ENCODE measurements around the gene FFAR3. TPM values are rescaled to one million over a fixed set of nuclear protein-coding genes. Genes with fewer than 3 reads are reported as not detected.

FFAR3 gene
- total and polyA plus RNA-seq, 2 of the 13 experiments (the other 11 are each of a cell fraction or from before 2014, with no cell fraction given) = not detected

DNA sequence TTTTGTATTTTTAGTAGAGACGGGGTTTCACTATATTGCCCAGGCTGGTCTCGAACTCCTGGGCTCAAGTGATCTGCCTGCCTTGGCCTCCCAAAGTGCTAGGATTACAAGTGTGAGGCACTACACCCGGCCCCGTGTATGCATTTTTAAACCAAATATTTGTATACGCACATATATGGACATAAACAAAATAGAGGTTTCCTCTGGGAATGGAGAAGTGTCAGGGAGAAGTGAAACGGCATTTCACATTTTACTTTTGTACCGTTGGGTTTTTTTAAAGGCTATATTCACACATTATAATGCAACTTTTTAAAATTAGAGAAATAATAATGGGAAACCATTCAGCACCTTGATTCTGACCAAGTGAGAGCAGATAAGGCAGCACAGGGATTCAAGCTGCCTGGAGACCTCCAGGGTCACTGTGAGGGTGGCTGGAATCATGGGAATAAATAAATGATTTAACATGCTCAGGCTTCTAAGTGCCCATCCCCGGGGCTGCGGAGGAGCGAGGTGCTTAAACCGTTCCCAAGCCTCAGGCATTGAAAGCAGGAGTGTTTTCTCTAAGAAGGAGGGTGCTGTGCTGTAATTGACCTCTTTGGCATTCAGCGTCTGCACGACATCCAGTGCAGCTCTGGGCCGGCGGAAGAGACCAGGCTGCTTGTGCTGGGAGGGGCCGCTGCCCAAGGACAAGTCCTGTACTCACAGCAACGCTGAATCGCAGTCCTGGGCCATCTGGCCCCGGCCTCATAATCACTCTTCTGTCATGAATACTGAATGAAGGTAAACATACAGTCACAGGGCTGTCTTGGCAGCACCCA lies 37.3 kb downstream of the FFAR3 start (continued):
- TF ChIP-seq MEIS2 (CRISPR knock-in tag; IDR thresholded peaks at IDR 0.05) = peak; percentile 55; the same call in 1 of the 2 replicates
- TF ChIP-seq ZNF530 (CRISPR knock-in tag; IDR thresholded peaks at IDR 0.05; ENCODE audit: low read depth) = no peak
- TF ChIP-seq ATF7-NPFF (CRISPR knock-in tag; IDR thresholded peaks at IDR 0.05; ENCODE audit: low read depth) = no peak
- TF ChIP-seq MZF1 (CRISPR knock-in tag; IDR thresholded peaks at IDR 0.05; ENCODE audit: borderline replicate concordance) = no peak
- no peak for TF ChIP-seq MTA3 (CRISPR knock-in tag; IDR thresholded peaks at IDR 0.05)
- TF ChIP-seq SMARCE1 (IDR thresholded peaks at IDR 0.05; ENCODE audit: borderline replicate concordance) = no peak
- TF ChIP-seq, protein P1, sequence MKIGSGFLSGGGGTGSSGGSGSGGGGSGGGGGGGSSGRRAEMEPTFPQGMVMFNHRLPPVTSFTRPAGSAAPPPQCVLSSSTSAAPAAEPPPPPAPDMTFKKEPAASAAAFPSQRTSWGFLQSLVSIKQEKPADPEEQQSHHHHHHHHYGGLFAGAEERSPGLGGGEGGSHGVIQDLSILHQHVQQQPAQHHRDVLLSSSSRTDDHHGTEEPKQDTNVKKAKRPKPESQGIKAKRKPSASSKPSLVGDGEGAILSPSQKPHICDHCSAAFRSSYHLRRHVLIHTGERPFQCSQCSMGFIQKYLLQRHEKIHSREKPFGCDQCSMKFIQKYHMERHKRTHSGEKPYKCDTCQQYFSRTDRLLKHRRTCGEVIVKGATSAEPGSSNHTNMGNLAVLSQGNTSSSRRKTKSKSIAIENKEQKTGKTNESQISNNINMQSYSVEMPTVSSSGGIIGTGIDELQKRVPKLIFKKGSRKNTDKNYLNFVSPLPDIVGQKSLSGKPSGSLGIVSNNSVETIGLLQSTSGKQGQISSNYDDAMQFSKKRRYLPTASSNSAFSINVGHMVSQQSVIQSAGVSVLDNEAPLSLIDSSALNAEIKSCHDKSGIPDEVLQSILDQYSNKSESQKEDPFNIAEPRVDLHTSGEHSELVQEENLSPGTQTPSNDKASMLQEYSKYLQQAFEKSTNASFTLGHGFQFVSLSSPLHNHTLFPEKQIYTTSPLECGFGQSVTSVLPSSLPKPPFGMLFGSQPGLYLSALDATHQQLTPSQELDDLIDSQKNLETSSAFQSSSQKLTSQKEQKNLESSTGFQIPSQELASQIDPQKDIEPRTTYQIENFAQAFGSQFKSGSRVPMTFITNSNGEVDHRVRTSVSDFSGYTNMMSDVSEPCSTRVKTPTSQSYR (CRISPR knock-in tag; IDR thresholded peaks at IDR 0.05; ENCODE audit: borderline replicate concordance) = no peak
- no peak for TF ChIP-seq HNRNPUL1 (IDR thresholded peaks at IDR 0.05; ENCODE audit: low read depth, low read length)
- TF ChIP-seq ZNF839 (CRISPR knock-in tag; IDR thresholded peaks at IDR 0.05; ENCODE audit: borderline replicate concordance) = no peak
- no peak for TF ChIP-seq BRD4 (CRISPR knock-in tag; IDR thresholded peaks at IDR 0.05)
- TF ChIP-seq CREB1 (IDR thresholded peaks at IDR 0.05) = no peak
- no peak for TF ChIP-seq CREB1 (CRISPR knock-in tag; IDR thresholded peaks at IDR 0.05)
- no peak; the same call in 1 of the 2 replicates for TF ChIP-seq ZFX (CRISPR knock-in tag; IDR thresholded peaks at IDR 0.05; ENCODE audit: low read depth)
- TF ChIP-seq ZFP82 (CRISPR knock-in tag; IDR thresholded peaks at IDR 0.05; ENCODE audit: borderline replicate concordance) = no peak
- TF ChIP-seq, protein P2, sequence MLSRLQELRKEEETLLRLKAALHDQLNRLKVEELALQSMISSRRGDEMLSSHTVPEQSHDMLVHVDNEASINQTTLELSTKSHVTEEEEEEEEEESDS (CRISPR knock-in tag; IDR thresholded peaks at IDR 0.05; ENCODE audit: borderline replicate concordance) = no peak
- TF ChIP-seq KDM2A (CRISPR knock-in tag; IDR thresholded peaks at IDR 0.05; ENCODE audit: borderline replicate concordance, low read depth) = peak; percentile 41; the same call in 1 of the 2 replicates
- no peak for TF ChIP-seq ZNF180 (CRISPR knock-in tag; IDR thresholded peaks at IDR 0.05; ENCODE audit: borderline replicate concordance, low read depth)
- TF ChIP-seq, protein P3, sequence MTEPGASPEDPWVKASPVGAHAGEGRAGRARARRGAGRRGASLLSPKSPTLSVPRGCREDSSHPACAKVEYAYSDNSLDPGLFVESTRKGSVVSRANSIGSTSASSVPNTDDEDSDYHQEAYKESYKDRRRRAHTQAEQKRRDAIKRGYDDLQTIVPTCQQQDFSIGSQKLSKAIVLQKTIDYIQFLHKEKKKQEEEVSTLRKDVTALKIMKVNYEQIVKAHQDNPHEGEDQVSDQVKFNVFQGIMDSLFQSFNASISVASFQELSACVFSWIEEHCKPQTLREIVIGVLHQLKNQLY (CRISPR knock-in tag; IDR thresholded peaks at IDR 0.05) = no peak
- TF ChIP-seq ZNF234 (CRISPR knock-in tag; conservative IDR thresholded peaks at IDR 0.05) = no peak
- no peak for TF ChIP-seq ZNF326 (CRISPR knock-in tag; IDR thresholded peaks at IDR 0.05; ENCODE audit: borderline replicate concordance)
- TF ChIP-seq SPEN (CRISPR knock-in tag; IDR thresholded peaks at IDR 0.05; ENCODE audit: low read depth) = peak; percentile 42
- no peak for TF ChIP-seq SRSF9 (IDR thresholded peaks at IDR 0.05; ENCODE audit: borderline replicate concordance, insufficient read depth, low read depth, low read length, poor library complexity, severe bottlenecking)
- TF ChIP-seq ZNF589 (CRISPR knock-in tag; conservative IDR thresholded peaks at IDR 0.05) = no peak
- TF ChIP-seq XRCC5 (optimal IDR thresholded peaks at IDR 0.05; ENCODE audit: low read length) = no peak
- no peak for TF ChIP-seq CENPT (CRISPR knock-in tag; IDR thresholded peaks at IDR 0.05; ENCODE audit: low read depth)
- no peak for TF ChIP-seq SOX13 (IDR thresholded peaks at IDR 0.05)
- TF ChIP-seq SOX13 (CRISPR knock-in tag; conservative IDR thresholded peaks at IDR 0.05 in 1 of 2, IDR thresholded peaks at IDR 0.05 in 1 of 2) = peak in 1 of 2 experiments; percentile 34; a peak in 2 of 4 replicates
- TF ChIP-seq ZNF547 (CRISPR knock-in tag; IDR thresholded peaks at IDR 0.05) = no peak
- no peak for TF ChIP-seq KDM6A (CRISPR knock-in tag; IDR thresholded peaks at IDR 0.05; ENCODE audit: low read depth)
